A549 (cell line): ENCODE measurements around the gene MYO1D. TPM values are rescaled to one million over a fixed set of nuclear protein-coding genes. Genes with fewer than 3 reads are reported as not detected.
"Not testable (repeated sequence)": the region's sequence is repeated elsewhere in the genome, so short reads cannot be mapped to it uniquely, and the experiment has no call there.

Experiments used
- ATAC-seq, 2 experiments: fragments of 200-7000 bp in 1 of 2; fragments of >200 bp in 1 of 2; cut with Nextera tagmentation in 1 of 2; cut with Tn5 transposase in 1 of 2; 3 replicates each; pipeline versions ENCODE4 v1.8.0 to v1.9.1; 2018 to 2020; ENCODE audit warnings: mild to moderate bottlenecking in 1 of 2, moderate library complexity in 1 of 2
- CTCF ChIA-PET: fragments of 300-600 bp; sonication (Branson Sonifier 250); formaldehyde crosslinking; extraction: SDS; loops from one replicate; lab custom pipeline; 2021; ENCODE audit warnings: antibody characterized with exemption, inconsistent platforms; lab: Yijun Ruan, JAX
- POLR2A ChIA-PET: fragments of 350-600 bp; formaldehyde crosslinking; extraction: SDS; loops from one replicate; lab custom pipeline; 2021; ENCODE audit warnings: antibody characterized with exemption, inconsistent platforms; lab: Yijun Ruan, JAX
- DNase-seq, 2 experiments: peaks; one replicate each; pipeline versions ENCODE4 v3.0.0 to v3.0.0-alpha.2; 2011 to 2016; ENCODE audit warnings: low read depth in 1 of 2, low spot score in 1 of 2
- FAIRE-seq: peaks from 2 replicates; lab custom pipeline; 2011; peaks lifted over from hg19 to GRCh38; lab: Jason Lieb, UNC
- H3K27ac ChIP-seq, 2 experiments: fragments of >200 bp; sonication (Bioruptor Twin); formaldehyde crosslinking; 3 replicates each; pipeline ENCODE4 v1.5.1; 2016 to 2017
- H3K4me1 ChIP-seq: fragments of >200 bp; sonication (Bioruptor Twin); formaldehyde crosslinking; 3 replicates; pipeline ENCODE4 v1.6.1; 2016
- H3K4me2 ChIP-seq: fragments of >200 bp; sonication (Bioruptor Twin); formaldehyde crosslinking; 3 replicates; pipeline ENCODE4 v1.6.1; 2016
- H3K4me3 ChIP-seq: fragments of >200 bp; sonication (Bioruptor Twin); formaldehyde crosslinking; 3 replicates; pipeline ENCODE4 v1.5.1; 2016
- H3K9me3 ChIP-seq: fragments of >200 bp; sonication (Bioruptor Twin); formaldehyde crosslinking; 3 replicates; pipeline ENCODE4 v1.6.1; 2016
- BHLHE40 ChIP-seq: IDR thresholded peaks from 2 replicates; pipeline ENCODE4 v1.6.1; 2012; ENCODE audit warnings: low read depth, low read length, inconsistent platforms
- CEBPB ChIP-seq, 2 experiments: fragments of >200 bp in 1 of 2; sonication (Bioruptor Twin) in 1 of 2; formaldehyde crosslinking in 1 of 2; IDR thresholded peaks; 2 replicates each; pipeline ENCODE4 v1.6.1; 2012 to 2016
- E2F6 ChIP-seq: IDR thresholded peaks from 2 replicates; pipeline ENCODE4 v1.6.1; 2012; ENCODE audit warnings: low read depth, borderline replicate concordance
- EHF ChIP-seq: fragments of 250-450 bp; sonication (Bioruptor Pico); IDR thresholded peaks from 2 replicates; pipeline ENCODE4 v1.5.0; 2020; ENCODE audit warnings: mild to moderate bottlenecking
- ESRRA ChIP-seq: fragments of 150-350 bp; IDR thresholded peaks from 2 replicates; pipeline ENCODE4 v1.6.1; 2014; ENCODE audit warnings: mild to moderate bottlenecking, low read length, borderline replicate concordance
- FOSB ChIP-seq: fragments of 250-450 bp; sonication (Bioruptor Pico); IDR thresholded peaks from 2 replicates; pipeline ENCODE4 v1.5.0; 2020; ENCODE audit warnings: mild to moderate bottlenecking, moderate library complexity
- FOXS1 ChIP-seq: fragments of 250-450 bp; sonication (Bioruptor Pico); IDR thresholded peaks from 2 replicates; pipeline ENCODE4 v1.5.0; 2020; ENCODE audit warnings: mild to moderate bottlenecking, moderate library complexity
- HDAC2 ChIP-seq: fragments of 200-600 bp; sonication (generic); IDR thresholded peaks from 2 replicates; pipeline ENCODE4 v1.6.1; 2016
- HEYL ChIP-seq: fragments of 250-450 bp; sonication (Bioruptor Pico); IDR thresholded peaks from 2 replicates; pipeline ENCODE4 v1.8.0; 2021; ENCODE audit warnings: mild to moderate bottlenecking, moderate library complexity
- HOXA7 ChIP-seq: fragments of 250-450 bp; sonication (Bioruptor Pico); IDR thresholded peaks from 2 replicates; pipeline ENCODE4 v1.5.0; 2020; ENCODE audit warnings: mild to moderate bottlenecking, moderate library complexity
- MAFK ChIP-seq: fragments of 450-650 bp; IDR thresholded peaks from 2 replicates; pipeline ENCODE4 v1.6.1; 2014; ENCODE audit not compliant: partially characterized antibody
- MAZ ChIP-seq: fragments of 150-350 bp; IDR thresholded peaks from 2 replicates; pipeline ENCODE4 v1.6.1; 2014; ENCODE audit warnings: antibody characterized with exemption, low read depth, low read length, borderline replicate concordance
- NR3C1 ChIP-seq: fragments of >200 bp; sonication (Bioruptor Twin); formaldehyde crosslinking; IDR thresholded peaks from 3 replicates; pipeline ENCODE4 v1.6.1; 2017
- RAD21 ChIP-seq, 2 experiments: fragments of >200 bp in 1 of 2; sonication (Bioruptor Twin) in 1 of 2; formaldehyde crosslinking in 1 of 2; IDR thresholded peaks in 1 of 2; conservative IDR thresholded peaks in 1 of 2; 2 replicates in 1 of 2; 3 replicates in 1 of 2; pipeline ENCODE4 v1.6.1; 2012 to 2018; ENCODE audit warnings: inconsistent platforms in 1 of 2
- RNF2 ChIP-seq: fragments of 200-600 bp; sonication (generic); IDR thresholded peaks from 2 replicates; pipeline ENCODE4 v1.6.1; 2016; ENCODE audit warnings: low read depth, mild to moderate bottlenecking, antibody characterized with exemption, moderate library complexity, borderline replicate concordance
- SMC3 ChIP-seq: fragments of >200 bp; sonication (Bioruptor Twin); formaldehyde crosslinking; IDR thresholded peaks from 3 replicates; pipeline ENCODE4 v1.6.1; 2018; ENCODE audit warnings: inconsistent platforms
- SREBF2 ChIP-seq: fragments of 450-650 bp; IDR thresholded peaks from 2 replicates; pipeline ENCODE4 v1.6.1; 2014; ENCODE audit warnings: mild to moderate bottlenecking, moderate library complexity
- ZC3H11A ChIP-seq: fragments of 450-650 bp; IDR thresholded peaks from 2 replicates; pipeline ENCODE4 v1.6.1; 2014; ENCODE audit warnings: antibody characterized with exemption, mild to moderate bottlenecking
- WGBS: methylation state at CpG from one replicate; pipeline ENCODE4 v1.1.6; 2017; ENCODE audit errors: missing lambda C conversion rate; 5-methylcytosine and 5-hydroxymethylcytosine counted together
- polyA plus RNA-seq, 4 experiments: library from polyadenylated mRNA; depleted of rRNA in 3 of 4; stranded (reverse); fragments of >200 nt; fragmentation: RNase III in 1 of 4; extraction: RNeasy Plus Mini Kit Qiagen cat#74134 plus additional on column Dnase treatment in 1 of 4; gene quantifications; 2 replicates in 3 of 4; 3 replicates in 1 of 4; pipeline ENCODE4 v1.2.3, GENCODE V29; 2011 to 2017
- TF ChIP-seq, protein P1 (sequence below): fragments of 450-650 bp; IDR thresholded peaks from 2 replicates; pipeline ENCODE4 v1.6.1; 2014; ENCODE audit warnings: antibody characterized with exemption
- TF ChIP-seq, protein P2 (sequence below): fragments of >200 bp; sonication (Bioruptor Twin); formaldehyde crosslinking; IDR thresholded peaks from 2 replicates; pipeline ENCODE4 v1.6.1; 2016

The MYO1D gene
- polyA plus RNA-seq, 2 of the 4 experiments (the other 2 are of a cell fraction): 2.8 to 4.2 TPM

DNA sequence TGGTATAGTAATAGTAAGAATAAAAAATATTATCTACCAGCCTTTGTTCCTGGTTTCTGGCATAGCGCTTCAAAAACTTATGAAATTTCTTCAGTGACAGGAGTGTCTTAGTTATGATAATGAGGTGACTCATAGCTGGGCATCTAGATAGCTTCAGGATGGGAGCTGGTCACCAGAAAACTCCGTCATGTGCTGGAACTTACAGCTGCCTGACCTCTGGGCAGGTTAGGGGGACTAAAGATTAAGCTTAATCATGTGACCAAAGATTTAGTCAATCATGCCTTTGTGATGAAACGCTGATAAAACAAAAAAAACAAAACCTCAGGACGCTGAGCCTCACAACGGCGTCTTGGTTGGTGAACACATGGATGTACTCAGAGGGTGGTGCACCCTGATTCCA, 154.2 kb downstream of the MYO1D start:
- H3K27ac ChIP-seq: no peak overlapping the region
- peak; percentile 16 for TF ChIP-seq MAFK
- no peak for TF ChIP-seq ESRRA
- no peak for TF ChIP-seq E2F6
- no peak for TF ChIP-seq CEBPB (IDR thresholded peaks at IDR 0.05)
- TF ChIP-seq, all 56 proteins: peak for 1
- H3K4me2 ChIP-seq: no peak overlapping the region
- ATAC-seq: no peak
- H3K4me3 ChIP-seq: no peak overlapping the region
- POLR2A ChIA-PET: no interaction called here
- 80% methylated on average over 6 of the region's 6 CpGs for WGBS
- DNase-seq: no peak
- FAIRE-seq: no peak
- peaks cover 9% of the 10 kb centered on the region; the same call in 2 of the 3 replicates for H3K9me3 ChIP-seq
- CTCF ChIA-PET: interaction anchor here (0.8 to 1.9 kb wide), 3 partner anchors 11 to 243 kb away, joined by 3 to 8 read pairs (median 3); no protein-coding TSS in a partner anchor
- H3K4me1 ChIP-seq: no peaks in the 10 kb centered on the region

GRCh38 chr17:32720671-32721070, 156.3 kb downstream of the MYO1D start:
- H3K4me2 ChIP-seq: no peak overlapping the region
- no peaks in the 10 kb centered on the region for H3K4me1 ChIP-seq
- FAIRE-seq: no peak
- no peak overlapping the region for H3K27ac ChIP-seq
- WGBS: 81% methylated on average over 5 of the region's 5 CpGs
- TF ChIP-seq HEYL (CRISPR knock-in tag) (no peak), SMC3 (no peak), ZC3H11A (no peak), MAZ (no peak), EHF (no peak), HOXA7 (CRISPR knock-in tag) (no peak), FOSB (no peak), SREBF2 (no peak), RNF2 (no peak), FOXS1 (CRISPR knock-in tag) (no peak), NR3C1 (no peak)
- TF ChIP-seq, protein P1, sequence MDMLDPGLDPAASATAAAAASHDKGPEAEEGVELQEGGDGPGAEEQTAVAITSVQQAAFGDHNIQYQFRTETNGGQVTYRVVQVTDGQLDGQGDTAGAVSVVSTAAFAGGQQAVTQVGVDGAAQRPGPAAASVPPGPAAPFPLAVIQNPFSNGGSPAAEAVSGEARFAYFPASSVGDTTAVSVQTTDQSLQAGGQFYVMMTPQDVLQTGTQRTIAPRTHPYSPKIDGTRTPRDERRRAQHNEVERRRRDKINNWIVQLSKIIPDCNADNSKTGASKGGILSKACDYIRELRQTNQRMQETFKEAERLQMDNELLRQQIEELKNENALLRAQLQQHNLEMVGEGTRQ: no peak
- TF ChIP-seq, protein P2, sequence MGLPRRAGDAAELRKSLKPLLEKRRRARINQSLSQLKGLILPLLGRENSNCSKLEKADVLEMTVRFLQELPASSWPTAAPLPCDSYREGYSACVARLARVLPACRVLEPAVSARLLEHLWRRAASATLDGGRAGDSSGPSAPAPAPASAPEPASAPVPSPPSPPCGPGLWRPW: no peak
- no peak for ATAC-seq
- ChIA-PET POLR2A (no interaction called here), CTCF (no interaction called here)
- no peak overlapping the region for H3K4me3 ChIP-seq
- peaks cover 5% of the 10 kb centered on the region; the same call in 2 of the 3 replicates for H3K9me3 ChIP-seq
- no peak for DNase-seq

- Histone ChIP-seq H3K4me3 (no peak overlapping the region), H3K4me1 (no peaks in the 10 kb centered on the region), H3K27ac (no peak overlapping the region), H3K9me3 (no peaks in the 10 kb centered on the region), H3K4me2 (no peak overlapping the region)
- ATAC-seq: no peak
- ChIA-PET POLR2A (no interaction called here), CTCF (interaction anchor here (0.5 kb wide), 1 partner anchor 259 kb away, joined by 3 read pairs; no protein-coding TSS in a partner anchor)
- 87% methylated on average over 1 of the region's 1 CpG for WGBS
- DNase-seq: no peak
- no peak for TF ChIP-seq BHLHE40
- no peak for TF ChIP-seq RAD21 (conservative IDR thresholded peaks at IDR 0.05 in 1 of 2, IDR thresholded peaks at IDR 0.05 in 1 of 2)
- TF ChIP-seq, protein P2: no peak
- TF ChIP-seq ZC3H11A: no peak
- TF ChIP-seq HDAC2: no peak
- TF ChIP-seq MAZ: no peak
- no peak for FAIRE-seq
These were observed 157.2 kb downstream of the MYO1D start for GRCh38 chr17:32719689-32720088.

- H3K9me3 ChIP-seq, H3K27ac ChIP-seq, ATAC-seq, H3K4me3 ChIP-seq, POLR2A ChIA-PET, H3K4me2 ChIP-seq, DNase-seq, FAIRE-seq, H3K4me1 ChIP-seq: not testable (repeated sequence)
- WGBS: 52% methylated on average over 3 of the region's 3 CpGs
- CTCF ChIA-PET: interaction anchor here (1.6 kb wide), 1 partner anchor 58 kb away, joined by 3 read pairs; no protein-coding TSS in a partner anchor
These were observed 162.0 kb downstream of the MYO1D start for GRCh38 chr17:32714922-32715321.

- POLR2A ChIA-PET, H3K27ac ChIP-seq, H3K9me3 ChIP-seq, DNase-seq, H3K4me3 ChIP-seq, H3K4me2 ChIP-seq, FAIRE-seq, ATAC-seq, H3K4me1 ChIP-seq: not testable (repeated sequence)
- WGBS: 82% methylated on average over 3 of the region's 3 CpGs
- CTCF ChIA-PET: interaction anchor here (0.7 to 1.6 kb wide), 2 partner anchors 57 to 69 kb away, joined by 3 to 4 read pairs; no protein-coding TSS in a partner anchor
These were observed 162.7 kb downstream of the MYO1D start for GRCh38 chr17:32714206-32714605.
